Ascending aorta (tissue), 2 donors: ENCODE data around the gene MAP7D1. TPM values are rescaled to one million over a fixed set of nuclear protein-coding genes. Genes with fewer than 3 reads are reported as not detected.
"Not testable (repeated sequence)": the region's sequence is repeated elsewhere in the genome, so short reads cannot be mapped to it uniquely, and the experiment has no call there.

Experiments
- DNase-seq, 2 donors: peaks; one replicate each; pipeline ENCODE4 v3.0.0-alpha.2; 2019; ENCODE audit warnings: low spot score in 2 of 2
- H3K27ac ChIP-seq, 2 donors: fragments of 200-600 bp; sonication (generic); one replicate each; pipeline ENCODE4 v1.5.1; 2016 to 2017; ENCODE audit warnings: mild to moderate bottlenecking in 1 of 2
- H3K27me3 ChIP-seq: fragments of 200-600 bp; sonication (generic); one replicate; pipeline ENCODE4 v1.5.1; 2017
- H3K36me3 ChIP-seq, 2 donors: fragments of 200-600 bp; sonication (generic); one replicate each; pipeline ENCODE4 v1.5.1; 2016
- H3K4me1 ChIP-seq, 2 donors: fragments of 200-600 bp; sonication (generic); one replicate each; pipeline ENCODE4 v1.5.1; 2016 to 2017; ENCODE audit warnings: mild to moderate bottlenecking in 1 of 2
- H3K4me3 ChIP-seq, 2 donors: fragments of 200-600 bp; sonication (generic); one replicate each; pipeline ENCODE4 v1.5.1; 2016 to 2017; ENCODE audit warnings: mild to moderate bottlenecking in 1 of 2
- H3K9me3 ChIP-seq, 2 donors: fragments of 200-600 bp; sonication (generic); one replicate each; pipeline ENCODE4 v1.5.1; 2016
- intact Hi-C: fragments of 100-400 bp; cut with DNase I; formaldehyde crosslinking; loops from one replicate; pipeline ENCODE4 v1.15.1; 2023
- total RNA-seq: library from RNA; depleted of rRNA; stranded (reverse); fragments of >200 nt; gene quantifications from one replicate; pipeline ENCODE4 v1.1.0, GENCODE V29; 2016
- TF ChIP-seq, protein P1 (sequence below), 3 experiments: fragments of 200-600 bp in 2 of 3; fragments of 450-650 bp in 1 of 3; sonication (generic) in 2 of 3; IDR thresholded peaks; one replicate each; pipeline ENCODE4 v1.5.1; 2016 to 2019; ENCODE audit warnings: antibody characterized with exemption in 3 of 3, mild to moderate bottlenecking in 1 of 3, moderate library complexity in 1 of 3

MAP7D1 gene
- total RNA-seq, 1 donor from 2014 or later = 209 TPM

DNA sequence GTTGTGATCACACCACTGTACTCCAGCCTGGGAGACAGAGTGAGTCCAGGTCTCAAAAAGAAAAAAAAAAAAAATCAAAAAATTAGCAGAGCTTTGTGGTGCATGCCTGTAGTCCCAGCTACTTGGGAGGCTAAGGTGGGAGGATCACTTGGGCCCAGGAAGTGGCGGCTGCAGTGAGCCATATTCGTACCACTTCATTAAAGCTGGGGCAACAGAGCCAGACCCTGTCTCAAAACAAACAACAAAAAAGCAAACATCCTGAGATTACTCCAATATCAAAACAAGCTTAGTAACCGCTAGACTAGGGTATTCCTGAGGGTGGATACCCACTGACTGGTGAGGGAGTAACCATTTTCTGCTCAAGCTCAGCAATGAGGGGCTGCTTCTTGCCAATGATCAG is 55.3 kb downstream of the MAP7D1 start:
- TF ChIP-seq, protein P1, sequence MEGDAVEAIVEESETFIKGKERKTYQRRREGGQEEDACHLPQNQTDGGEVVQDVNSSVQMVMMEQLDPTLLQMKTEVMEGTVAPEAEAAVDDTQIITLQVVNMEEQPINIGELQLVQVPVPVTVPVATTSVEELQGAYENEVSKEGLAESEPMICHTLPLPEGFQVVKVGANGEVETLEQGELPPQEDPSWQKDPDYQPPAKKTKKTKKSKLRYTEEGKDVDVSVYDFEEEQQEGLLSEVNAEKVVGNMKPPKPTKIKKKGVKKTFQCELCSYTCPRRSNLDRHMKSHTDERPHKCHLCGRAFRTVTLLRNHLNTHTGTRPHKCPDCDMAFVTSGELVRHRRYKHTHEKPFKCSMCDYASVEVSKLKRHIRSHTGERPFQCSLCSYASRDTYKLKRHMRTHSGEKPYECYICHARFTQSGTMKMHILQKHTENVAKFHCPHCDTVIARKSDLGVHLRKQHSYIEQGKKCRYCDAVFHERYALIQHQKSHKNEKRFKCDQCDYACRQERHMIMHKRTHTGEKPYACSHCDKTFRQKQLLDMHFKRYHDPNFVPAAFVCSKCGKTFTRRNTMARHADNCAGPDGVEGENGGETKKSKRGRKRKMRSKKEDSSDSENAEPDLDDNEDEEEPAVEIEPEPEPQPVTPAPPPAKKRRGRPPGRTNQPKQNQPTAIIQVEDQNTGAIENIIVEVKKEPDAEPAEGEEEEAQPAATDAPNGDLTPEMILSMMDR (IDR thresholded peaks at IDR 0.05) = no peak
- no peaks in the 10 kb centered on the region for H3K27me3 ChIP-seq
- H3K27ac ChIP-seq = no peak overlapping the region
- H3K4me3 ChIP-seq = no peak overlapping the region
- no peaks in the 10 kb centered on the region for H3K36me3 ChIP-seq
- H3K9me3 ChIP-seq = no peaks in the 10 kb centered on the region
- intact Hi-C loops = no loop called here
- H3K4me1 ChIP-seq = peaks cover 4 to 9% of the 10 kb centered on the region in 2 donors
- no peak for DNase-seq

DNA sequence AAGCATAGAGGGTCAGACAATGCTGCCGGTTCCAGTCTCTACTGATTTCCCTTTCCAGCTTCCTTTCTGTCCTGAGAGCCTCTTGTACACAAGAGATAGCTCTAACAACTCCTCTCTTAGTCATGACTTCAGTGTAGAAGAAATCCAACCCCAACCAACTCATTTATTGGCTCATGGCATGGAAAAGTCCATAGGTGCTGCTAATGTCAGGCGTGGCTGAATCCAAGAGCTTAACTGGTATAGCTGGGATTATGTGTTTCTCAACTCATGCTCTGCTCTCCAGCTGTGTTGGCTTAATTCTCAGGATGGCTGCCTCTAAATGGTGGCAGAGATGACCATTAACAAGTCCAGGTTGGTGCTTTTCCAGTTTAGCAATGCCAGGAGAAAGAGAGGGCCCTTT is 55.9 kb downstream of the MAP7D1 start:
- Histone ChIP-seq H3K4me1 (peaks cover 0 to 5% of the 10 kb centered on the region in 2 donors), H3K9me3 (no peaks in the 10 kb centered on the region), H3K36me3 (no peaks in the 10 kb centered on the region), H3K27me3 (no peaks in the 10 kb centered on the region), H3K27ac (no peak overlapping the region), H3K4me3 (no peak overlapping the region)
- no peak for DNase-seq
- TF ChIP-seq, protein P1 (IDR thresholded peaks at IDR 0.05) = no peak
- intact Hi-C loops = no loop called here

- DNase-seq = no peak
- Histone ChIP-seq H3K27ac (no peak overlapping the region), H3K4me1 (peaks cover 0 to under 1% of the 10 kb centered on the region in 2 donors), H3K9me3 (no peaks in the 10 kb centered on the region), H3K36me3 (no peaks in the 10 kb centered on the region), H3K4me3 (no peak overlapping the region), H3K27me3 (no peaks in the 10 kb centered on the region)
- TF ChIP-seq, protein P1 (IDR thresholded peaks at IDR 0.05) = no peak
- intact Hi-C loops = no loop called here
Observed at GRCh38 chr1:36212782-36213181, 56.8 kb downstream of the MAP7D1 start.

DNA sequence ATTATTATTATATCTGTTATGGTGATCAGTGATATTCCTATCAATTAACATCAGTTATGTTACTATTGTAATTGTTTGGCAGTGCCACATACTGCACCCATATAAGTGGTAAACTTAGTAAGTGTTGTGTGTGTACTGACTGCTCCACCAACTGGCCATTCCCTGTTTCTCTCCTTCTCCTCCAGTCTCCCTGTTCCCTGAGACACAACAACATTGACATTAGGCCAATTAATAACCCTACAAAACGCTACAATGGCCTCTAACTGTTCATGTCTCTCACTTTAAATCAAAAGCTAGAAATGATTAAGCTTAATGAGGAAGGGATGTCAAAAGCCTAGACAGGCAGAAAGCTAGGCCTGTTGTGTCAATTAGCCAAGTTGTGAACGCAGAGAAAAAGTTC is 61.7 kb downstream of the MAP7D1 start:
- Histone ChIP-seq H3K4me1 (peaks cover 0 to under 1% of the 10 kb centered on the region in 2 donors), H3K36me3 (no peaks in the 10 kb centered on the region), H3K27ac (no peak overlapping the region), H3K27me3 (no peaks in the 10 kb centered on the region), H3K9me3 (no peaks in the 10 kb centered on the region), H3K4me3 (no peak overlapping the region)
- TF ChIP-seq, protein P1 (IDR thresholded peaks at IDR 0.05) = peak in 1 of 3 experiments; percentile 14
- DNase-seq = no peak
- intact Hi-C loops = no loop called here

DNA sequence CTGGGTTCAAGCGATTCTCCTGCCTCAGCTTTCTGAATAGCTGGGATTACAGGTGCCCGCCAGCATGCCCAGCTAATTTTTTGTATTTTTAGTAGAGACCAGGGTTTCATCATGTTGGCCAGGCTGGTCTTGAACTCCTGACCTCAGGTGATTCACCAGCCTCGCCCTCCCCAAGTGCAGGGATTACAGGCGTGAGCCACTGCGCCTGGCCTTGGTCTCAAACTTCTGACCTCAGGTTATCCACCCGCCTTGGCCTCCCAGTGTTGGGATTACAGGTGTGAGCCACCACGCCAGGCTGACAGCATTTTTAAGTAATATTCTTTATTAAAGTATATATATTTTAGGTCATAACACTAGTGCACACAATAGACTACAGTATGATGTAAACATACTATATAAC is 65.9 kb downstream of the MAP7D1 start:
- intact Hi-C loops = loop anchor here (5.0 kb wide), 1 partner anchor 60 kb away; no protein-coding TSS in a partner anchor
- not testable (repeated sequence) for H3K36me3 ChIP-seq, H3K27ac ChIP-seq, H3K4me3 ChIP-seq, H3K27me3 ChIP-seq, H3K9me3 ChIP-seq, DNase-seq
- peaks cover 8 to 24% of the 10 kb centered on the region in 2 donors for H3K4me1 ChIP-seq

- H3K4me1 ChIP-seq = peaks cover 9 to 32% of the 10 kb centered on the region in 2 donors
- peak overlapping the region; percentile 61 to 67 for H3K4me3 ChIP-seq
- intact Hi-C loops = loop anchor here (5.0 kb wide), 1 partner anchor 60 kb away; no protein-coding TSS in a partner anchor
- no peaks in the 10 kb centered on the region for H3K27me3 ChIP-seq
- H3K36me3 ChIP-seq = peaks cover 2 to 9% of the 10 kb centered on the region in 2 donors
- TF ChIP-seq, protein P1 (IDR thresholded peaks at IDR 0.05) = no peak
- peak overlapping the region; percentile 82 to 91 for H3K27ac ChIP-seq
- DNase-seq = no peak
- H3K9me3 ChIP-seq = no peaks in the 10 kb centered on the region
Observed at GRCh38 chr1:36222481-36223380, 66.8 kb downstream of the MAP7D1 start.
